HepG2 (cell line): Measurements from ENCODE around the gene MYADML2.

Experiments
- ATF1 ChIP-seq: IDR thresholded peaks from 2 replicates; pipeline ENCODE4 v1.6.1; 2016; ENCODE audit warnings: mild to moderate bottlenecking, control low read depth
- CENPT ChIP-seq: sonication (generic); formaldehyde crosslinking; IDR thresholded peaks from 2 replicates; pipeline ENCODE4 v1.8.0; 2022; ENCODE audit warnings: low read depth, mild to moderate bottlenecking, moderate library complexity, missing genetic modification reagents
- CTCF ChIP-seq: sonication (generic); formaldehyde crosslinking; IDR thresholded peaks from 2 replicates; pipeline ENCODE4 v1.5.0; 2020; ENCODE audit warnings: mild to moderate bottlenecking, missing genetic modification reagents, moderate library complexity
- DPF2 ChIP-seq: sonication (generic); formaldehyde crosslinking; IDR thresholded peaks from 2 replicates; pipeline ENCODE4 v1.4.0; 2020; ENCODE audit warnings: mild to moderate bottlenecking, low read depth, missing genetic modification reagents, borderline replicate concordance
- EP300 ChIP-seq, 3 experiments: sonication (generic) in 1 of 3; formaldehyde crosslinking in 1 of 3; IDR thresholded peaks; 2 replicates each; pipeline versions ENCODE4 v1.5.1 to v1.6.1; 2011 to 2020; ENCODE audit warnings: low read depth in 2 of 3, low read length in 2 of 3, borderline replicate concordance in 1 of 3, improper control_type of control experiment in 1 of 3, mild to moderate bottlenecking in 1 of 3, missing genetic modification reagents in 1 of 3, moderate library complexity in 1 of 3
- HINFP ChIP-seq: sonication (generic); formaldehyde crosslinking; IDR thresholded peaks from 2 replicates; pipeline ENCODE4 v1.4.0; 2020; ENCODE audit warnings: low read depth, mild to moderate bottlenecking, missing genetic modification reagents
- MAFF ChIP-seq: IDR thresholded peaks from 2 replicates; pipeline ENCODE4 v1.6.1; 2011; ENCODE audit warnings: low read depth, low read length, improper control_type of control experiment
- MAX ChIP-seq: IDR thresholded peaks from 2 replicates; pipeline ENCODE4 v1.6.1; 2012; ENCODE audit warnings: inconsistent platforms
- MAZ ChIP-seq, 2 experiments: sonication (generic) in 1 of 2; formaldehyde crosslinking in 1 of 2; IDR thresholded peaks; 2 replicates each; pipeline versions ENCODE4 v1.5.0 to v1.6.1; 2012 to 2020; ENCODE audit warnings: low read depth in 2 of 2, mild to moderate bottlenecking in 2 of 2, borderline replicate concordance in 1 of 2, improper control_type of control experiment in 1 of 2, low read length in 1 of 2, missing genetic modification reagents in 1 of 2, moderate library complexity in 1 of 2
- MED1 ChIP-seq: sonication (generic); formaldehyde crosslinking; IDR thresholded peaks from 2 replicates; pipeline ENCODE4 v1.4.0; 2020; ENCODE audit warnings: missing genetic modification reagents
- PHF20 ChIP-seq: sonication (generic); formaldehyde crosslinking; IDR thresholded peaks from 2 replicates; pipeline ENCODE4 v1.5.0; 2020; ENCODE audit warnings: mild to moderate bottlenecking, missing genetic modification reagents
- POLR2A ChIP-seq, 2 experiments: IDR thresholded peaks; 2 replicates each; pipeline ENCODE4 v1.6.1; 2011; ENCODE audit warnings: low read depth in 2 of 2, low read length in 2 of 2, mild to moderate bottlenecking in 1 of 2, moderate library complexity in 1 of 2; ENCODE audit not compliant: insufficient read depth in 1 of 2
- RAD51 ChIP-seq: fragments of 450-650 bp; IDR thresholded peaks from 2 replicates; pipeline ENCODE4 v1.6.1; 2016; ENCODE audit warnings: borderline replicate concordance
- SMC3 ChIP-seq: IDR thresholded peaks from 2 replicates; pipeline ENCODE4 v1.6.1; 2011; ENCODE audit warnings: low read length, improper control_type of control experiment

GRCh38 chr17:81941484-81942166 is 5.4 kb downstream of the MYADML2 start:
- TF ChIP-seq POLR2A (IDR thresholded peaks at IDR 0.05; ENCODE audit: insufficient read depth in 1 of 2, low read depth in 2 of 2, low read length in 2 of 2) (no peak), SMC3 (no peak), DPF2 (CRISPR knock-in tag) (no peak), RAD51 (no peak), ATF1 (CRISPR knock-in tag) (no peak), MAX (no peak), PHF20 (CRISPR knock-in tag) (no peak), HINFP (no peak), MAZ (IDR thresholded peaks at IDR 0.05; ENCODE audit: borderline replicate concordance, low read depth, low read length) (no peak), MAZ (CRISPR knock-in tag; IDR thresholded peaks at IDR 0.05; ENCODE audit: low read depth) (no peak), MAFF (no peak), EP300 (IDR thresholded peaks at IDR 0.05; ENCODE audit: low read depth in 2 of 2, low read length in 2 of 2) (no peak), EP300 (CRISPR knock-in tag; IDR thresholded peaks at IDR 0.05; ENCODE audit: borderline replicate concordance) (no peak), CTCF (peak; percentile 26; the same call in 1 of the 2 replicates), MED1 (no peak), CENPT (CRISPR knock-in tag) (no peak)
